Activated CD8-positive, alpha-beta memory T cell treated with anti-CD3 and anti-CD28 coated beads, Interleukin-2, amount 10 ng/mL, durations not matched to agents 7 days and 5 days (primary cell): Measurements from ENCODE around the gene CMBL. TPM values are rescaled to one million over a fixed set of nuclear protein-coding genes. Genes with fewer than 3 reads are reported as not detected.

Experiments
- ATAC-seq: fragments of 150-1000 bp; cut with Tn5 transposase; one replicate; pipeline ENCODE4 v1.10.0; 2021; ENCODE audit warnings: moderate library complexity
- CTCF ChIA-PET: fragments of 350-600 bp; sonication (Branson Sonifier 250); formaldehyde crosslinking; loops from one replicate; lab custom pipeline; 2021; ENCODE audit warnings: antibody characterized with exemption; lab: Charles Lee
- DNase-seq: peaks from one replicate; pipeline ENCODE4 v3.0.0-alpha.2; 2020
- H3K27ac Mint-ChIP-seq: one replicate; pipeline ENCODE4 v1.8.0; 2021; ENCODE audit warnings: mild to moderate bottlenecking, mixed read lengths
- H3K27me3 Mint-ChIP-seq: one replicate; pipeline ENCODE4 v1.8.0; 2021; ENCODE audit warnings: mixed read lengths
- H3K36me3 Mint-ChIP-seq: one replicate; pipeline ENCODE4 v1.8.0; 2021; ENCODE audit warnings: mild to moderate bottlenecking, mixed read lengths
- H3K4me1 Mint-ChIP-seq: one replicate; pipeline ENCODE4 v1.8.0; 2021; ENCODE audit warnings: mixed read lengths
- H3K4me3 Mint-ChIP-seq: one replicate; pipeline ENCODE4 v1.8.0; 2021; ENCODE audit warnings: mild to moderate bottlenecking, moderate library complexity, mixed read lengths
- H3K9me3 Mint-ChIP-seq: one replicate; pipeline ENCODE4 v1.8.0; 2022; ENCODE audit warnings: low read depth, mixed read lengths
- total RNA-seq, 2 experiments: library from RNA; stranded (reverse); gene quantifications; one replicate each; pipeline ENCODE4 v1.2.3, GENCODE V29; 2021

Gene CMBL
- total RNA-seq, 2 experiments from 2014 or later, result 2.7 to 3.2 TPM

DNA sequence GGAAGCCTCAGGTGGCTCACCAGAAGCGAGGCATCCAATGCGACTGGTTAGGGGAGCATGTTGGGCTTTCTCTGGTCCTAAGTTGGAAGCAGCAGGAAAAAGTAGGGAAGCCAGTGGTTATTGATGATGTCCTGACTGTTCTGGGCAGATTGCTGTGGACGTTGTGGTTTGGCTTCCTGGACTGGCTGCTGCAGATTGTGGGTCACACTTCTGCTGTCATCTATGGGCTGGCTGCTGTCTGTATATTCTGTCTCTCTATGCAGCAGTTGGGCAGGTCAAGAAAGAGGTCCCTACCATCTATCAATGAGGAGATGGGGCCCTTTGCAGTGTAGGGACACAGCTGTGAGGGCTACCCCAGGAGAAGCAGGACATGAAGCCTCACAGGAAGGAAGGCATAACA is 32.3 kb upstream of the CMBL start:
- CTCF ChIA-PET, result interaction anchor here (1.5 kb wide), 1 partner anchor 56 kb away, joined by 5 read pairs; no protein-coding TSS in a partner anchor
- Mint-ChIP-seq H3K4me1 (no peaks in the 10 kb centered on the region), H3K4me3 (no peak overlapping the region), H3K27me3 (peaks cover 4% of the 10 kb centered on the region), H3K36me3 (no peaks in the 10 kb centered on the region), H3K9me3 (no peaks in the 10 kb centered on the region), H3K27ac (no peak overlapping the region)
- DNase-seq (no peak), ATAC-seq (no peak)

DNA sequence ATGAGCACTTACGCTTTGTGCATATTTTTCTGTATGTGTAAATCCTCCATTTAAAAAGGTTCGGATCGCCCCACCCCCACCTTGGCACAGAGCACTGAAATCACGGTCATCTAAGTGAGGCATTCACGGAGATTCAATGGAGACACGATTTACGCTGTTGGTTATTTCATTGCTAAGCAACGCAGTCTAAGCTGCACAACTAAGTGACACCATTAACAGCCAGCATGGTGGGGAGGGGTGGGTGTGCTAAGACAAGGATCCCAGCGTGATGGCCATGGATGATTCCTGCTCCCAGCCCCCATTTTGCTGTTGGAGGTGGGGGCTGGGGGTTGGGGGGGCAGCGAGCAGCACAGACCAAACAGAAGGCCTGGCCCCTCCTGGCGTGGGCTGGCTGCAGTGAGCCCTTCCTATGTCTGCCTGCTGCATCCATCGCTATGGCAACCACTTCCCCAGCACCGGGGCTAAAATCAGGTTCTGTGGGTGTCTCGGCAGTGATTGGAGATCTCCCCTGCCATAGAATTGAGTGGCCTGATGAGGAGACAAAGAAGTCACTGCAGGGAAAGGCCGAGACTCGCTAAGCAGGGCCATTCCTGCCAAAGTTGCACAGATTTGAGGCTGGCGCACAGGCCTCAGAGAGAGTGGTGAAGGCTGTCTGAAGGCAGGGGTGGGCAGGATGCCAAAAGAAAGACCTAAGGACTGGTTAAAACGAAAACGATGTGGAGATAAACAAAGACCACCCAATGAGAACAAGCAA is 31.5 kb upstream of the CMBL start:
- CTCF ChIA-PET, result interaction anchor here (1.5 kb wide), 1 partner anchor 55 kb away, joined by 5 read pairs; no protein-coding TSS in a partner anchor
- peaks cover 12% of the 10 kb centered on the region for H3K27me3 Mint-ChIP-seq
- no peaks in the 10 kb centered on the region for H3K36me3 Mint-ChIP-seq
- ATAC-seq, result no peak
- H3K4me1 Mint-ChIP-seq, result no peaks in the 10 kb centered on the region
- H3K27ac Mint-ChIP-seq, result no peak overlapping the region
- H3K4me3 Mint-ChIP-seq, result no peak overlapping the region
- no peak for DNase-seq
- H3K9me3 Mint-ChIP-seq, result no peaks in the 10 kb centered on the region

DNA sequence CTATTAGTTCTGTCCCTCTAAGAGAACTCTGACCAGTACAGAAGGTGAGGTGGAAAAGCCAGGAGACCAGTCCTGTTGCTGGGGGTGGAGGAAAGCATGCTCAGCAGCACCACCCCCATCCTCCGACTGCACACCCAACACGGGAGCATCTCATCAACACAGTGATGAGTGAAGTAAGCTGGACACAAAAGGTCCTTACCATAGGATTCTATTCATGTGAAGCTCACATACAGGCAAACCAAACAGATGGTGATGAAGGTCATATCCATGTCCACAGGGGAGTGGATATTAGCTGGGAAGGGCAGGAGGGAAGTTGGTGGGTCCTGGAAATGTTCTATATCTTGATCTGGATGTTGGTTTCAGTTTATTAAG is 31.0 kb upstream of the CMBL start:
- DNase-seq, result no peak
- Mint-ChIP-seq H3K4me3 (no peak overlapping the region), H3K27me3 (peaks cover 13% of the 10 kb centered on the region), H3K4me1 (no peaks in the 10 kb centered on the region), H3K27ac (no peak overlapping the region), H3K9me3 (no peaks in the 10 kb centered on the region), H3K36me3 (no peaks in the 10 kb centered on the region)
- ATAC-seq, result no peak
- CTCF ChIA-PET, result no interaction called here

DNA sequence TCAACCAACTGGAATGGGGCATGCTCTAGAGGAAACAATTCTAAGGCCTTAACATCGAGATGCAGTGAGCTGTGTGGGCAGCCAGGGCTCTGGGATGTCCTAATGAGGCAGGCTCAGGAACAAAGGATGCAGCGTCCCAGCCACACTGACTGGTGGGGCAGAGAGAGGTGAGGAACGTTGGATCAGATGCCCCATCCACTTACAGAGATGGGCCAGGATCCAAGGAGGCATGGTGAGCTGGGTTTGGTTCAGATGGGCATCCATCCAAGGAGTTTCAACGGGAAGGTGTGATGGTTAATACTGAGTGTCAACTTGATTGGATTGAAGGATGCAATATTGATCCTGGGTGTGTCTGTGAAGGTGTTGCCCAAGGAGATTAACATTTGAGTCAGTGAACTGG is 30.3 kb upstream of the CMBL start:
- Mint-ChIP-seq H3K27me3 (peaks cover 19% of the 10 kb centered on the region), H3K36me3 (no peaks in the 10 kb centered on the region), H3K4me1 (peaks cover 5% of the 10 kb centered on the region), H3K27ac (no peak overlapping the region), H3K9me3 (no peaks in the 10 kb centered on the region), H3K4me3 (no peak overlapping the region)
- CTCF ChIA-PET, result no interaction called here
- DNase-seq (no peak), ATAC-seq (no peak)

DNA sequence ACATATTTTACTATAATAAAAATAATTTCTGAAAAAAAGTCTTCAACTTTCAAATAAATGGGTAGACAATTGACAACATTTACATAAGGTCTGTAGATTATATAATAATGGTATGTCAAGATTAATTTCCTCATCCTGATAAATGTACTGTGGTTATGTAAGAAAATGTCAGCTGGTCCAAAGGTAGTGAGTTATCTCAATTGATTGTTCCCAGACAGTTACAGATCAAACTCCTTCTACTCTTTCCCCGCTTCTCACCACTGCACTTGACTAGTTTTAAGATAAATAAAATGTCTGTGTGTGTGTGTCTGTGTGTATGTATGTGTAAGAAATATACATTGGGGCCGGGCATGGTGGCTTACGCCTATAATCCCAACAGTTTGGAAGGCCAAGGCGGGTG is 29.4 kb upstream of the CMBL start:
- no peak for ATAC-seq
- no peaks in the 10 kb centered on the region for H3K9me3 Mint-ChIP-seq
- CTCF ChIA-PET, result no interaction called here
- H3K36me3 Mint-ChIP-seq, result no peaks in the 10 kb centered on the region
- H3K4me3 Mint-ChIP-seq, result no peak overlapping the region
- DNase-seq, result no peak
- peaks cover 28% of the 10 kb centered on the region for H3K27me3 Mint-ChIP-seq
- peaks cover 8% of the 10 kb centered on the region for H3K4me1 Mint-ChIP-seq
- H3K27ac Mint-ChIP-seq, result no peak overlapping the region

DNA sequence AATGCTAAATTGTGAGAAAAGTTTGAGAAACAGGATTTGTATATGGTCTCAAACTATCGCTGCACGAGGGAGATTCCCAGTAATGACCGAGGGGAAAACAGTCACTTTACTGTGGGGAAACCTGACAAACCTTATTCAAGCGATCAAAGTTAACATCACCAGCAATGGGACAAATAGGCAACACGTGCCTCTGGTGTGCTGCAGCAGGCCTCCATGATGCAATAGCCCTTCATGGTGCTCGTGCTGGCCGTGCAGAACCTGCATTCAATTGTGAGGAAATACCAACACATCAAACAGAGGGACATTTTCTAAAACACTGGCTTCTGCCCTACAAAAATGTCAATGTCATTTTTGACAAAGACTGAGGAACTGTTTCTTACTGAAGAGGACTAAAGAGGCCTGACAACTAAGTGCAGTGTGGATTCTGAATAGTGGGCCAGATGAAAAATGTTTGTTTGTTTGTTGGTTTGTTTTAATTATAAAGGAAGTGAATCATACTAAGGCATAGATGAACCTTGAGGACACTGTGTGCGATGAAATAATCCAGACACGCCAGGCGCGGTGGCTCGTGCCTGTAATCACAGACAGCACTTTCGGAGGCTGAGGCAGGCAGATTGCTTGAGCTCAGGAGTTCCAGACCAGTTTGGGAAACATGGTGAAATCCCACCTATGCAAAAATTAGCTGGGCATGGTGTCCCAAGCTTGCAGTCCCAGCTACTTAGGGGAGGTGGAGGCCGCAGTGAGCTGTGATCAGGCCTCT is 28.2 kb upstream of the CMBL start:
- no peaks in the 10 kb centered on the region for H3K9me3 Mint-ChIP-seq
- ATAC-seq, result no peak
- peaks cover 8% of the 10 kb centered on the region for H3K4me1 Mint-ChIP-seq
- CTCF ChIA-PET, result interaction anchor here (1.2 kb wide), 1 partner anchor 52 kb away, joined by 3 read pairs; no protein-coding TSS in a partner anchor
- H3K27ac Mint-ChIP-seq, result no peak overlapping the region
- peaks cover 40% of the 10 kb centered on the region for H3K27me3 Mint-ChIP-seq
- H3K4me3 Mint-ChIP-seq, result no peak overlapping the region
- H3K36me3 Mint-ChIP-seq, result no peaks in the 10 kb centered on the region
- peak; percentile 19 for DNase-seq

DNA sequence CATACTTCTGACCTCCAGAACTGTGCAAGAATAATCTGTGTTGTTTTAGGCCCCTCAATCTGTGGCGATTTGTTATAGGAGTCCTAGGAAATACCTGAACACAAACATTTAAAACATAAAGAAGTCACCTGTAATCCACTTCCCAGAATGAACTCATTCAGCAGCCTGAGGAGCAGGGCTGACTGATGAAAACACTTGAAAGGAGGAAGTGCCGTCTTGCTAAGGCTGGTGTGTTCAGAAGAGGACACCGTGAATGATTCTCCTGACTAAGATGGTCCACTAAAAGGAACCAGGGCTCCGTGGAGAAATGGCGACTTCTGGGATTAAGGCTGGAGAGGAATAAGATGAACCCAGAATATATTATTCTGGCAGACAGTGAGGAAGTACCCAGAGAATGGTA is 27.1 kb upstream of the CMBL start:
- DNase-seq, result peak; percentile 30
- H3K27me3 Mint-ChIP-seq, result peaks cover 50% of the 10 kb centered on the region
- CTCF ChIA-PET, result interaction anchor here (1.2 kb wide), 1 partner anchor 51 kb away, joined by 3 read pairs; no protein-coding TSS in a partner anchor

DNA sequence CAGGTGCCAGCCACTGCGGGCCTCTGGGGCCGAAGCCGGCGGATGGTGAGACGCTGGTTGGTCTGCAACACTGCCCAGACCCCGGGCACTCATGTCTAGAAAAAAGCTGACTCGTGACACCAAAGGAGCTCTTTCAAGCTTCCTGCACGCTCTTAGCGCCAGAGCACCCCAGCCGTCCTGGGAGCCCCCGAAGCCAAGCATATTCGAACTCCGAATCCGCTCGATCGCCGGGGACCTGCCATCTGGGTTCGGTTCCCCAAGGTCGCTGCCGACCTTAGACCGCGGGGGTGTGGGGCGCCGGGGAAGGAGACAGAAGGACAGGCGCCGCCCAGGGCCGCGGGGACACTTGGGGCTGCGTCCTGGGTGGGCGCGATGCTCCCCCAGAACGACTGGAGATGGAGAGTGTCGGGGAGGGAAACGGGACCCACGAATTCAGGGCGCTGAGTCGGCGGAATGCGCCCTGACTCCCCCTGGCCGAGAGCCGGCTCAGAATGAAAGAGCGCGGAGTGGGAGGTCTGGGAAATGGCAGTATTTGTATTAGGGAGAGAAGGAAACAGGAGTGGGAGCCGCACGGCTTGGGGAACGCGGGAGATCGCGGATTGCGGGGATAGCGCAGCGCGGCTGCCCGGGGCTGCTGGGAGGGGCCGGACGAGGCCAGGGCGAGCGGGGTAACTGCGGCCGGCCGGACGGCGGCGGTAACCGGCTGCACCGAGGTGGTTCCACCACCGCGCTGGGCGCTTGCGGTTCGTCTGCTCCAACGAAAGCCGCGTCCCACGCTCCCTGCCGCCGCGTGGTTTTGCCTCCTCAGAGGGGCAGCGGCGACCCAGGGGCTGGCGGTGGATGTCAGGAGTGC is 25.7 kb upstream of the CMBL start:
- no peaks in the 10 kb centered on the region for H3K36me3 Mint-ChIP-seq
- peaks cover 15% of the 10 kb centered on the region for H3K4me1 Mint-ChIP-seq
- CTCF ChIA-PET, result no interaction called here
- peak overlapping the region; percentile 75 for H3K4me3 Mint-ChIP-seq
- peaks cover 55% of the 10 kb centered on the region for H3K27me3 Mint-ChIP-seq
- ATAC-seq, result peak; percentile 56
- no peak overlapping the region for H3K27ac Mint-ChIP-seq
- H3K9me3 Mint-ChIP-seq, result no peaks in the 10 kb centered on the region
- peak; percentile 39 for DNase-seq

More for the DNA sequence above, 27.1 kb upstream of the CMBL start:
- Mint-ChIP-seq H3K27ac (no peak overlapping the region), H3K4me3 (no peak overlapping the region), H3K4me1 (peaks cover 8% of the 10 kb centered on the region), H3K9me3 (no peaks in the 10 kb centered on the region), H3K36me3 (no peaks in the 10 kb centered on the region)
- ATAC-seq, result no peak

DNA sequence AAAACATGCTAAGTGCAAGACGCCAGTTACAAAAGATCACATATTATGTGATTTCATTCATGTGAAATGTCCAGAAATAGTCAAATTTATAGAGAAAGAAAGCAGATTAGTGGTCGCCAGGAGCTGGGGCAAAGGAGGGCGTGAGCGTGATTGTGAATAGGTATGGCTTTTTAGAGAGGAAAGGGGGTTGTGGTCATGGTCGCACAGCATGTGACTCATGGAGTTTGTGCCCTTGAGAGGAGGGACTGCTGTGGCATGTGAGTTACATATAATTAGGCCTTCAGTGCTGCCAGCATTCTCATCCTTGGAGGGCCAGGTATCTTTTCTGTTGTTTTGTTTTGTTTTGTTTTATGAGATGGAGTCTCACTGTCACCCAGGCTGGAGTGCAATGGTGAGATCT is 24.6 kb upstream of the CMBL start:
- no peak for ATAC-seq
- peaks cover 17% of the 10 kb centered on the region for H3K4me1 Mint-ChIP-seq

DNA sequence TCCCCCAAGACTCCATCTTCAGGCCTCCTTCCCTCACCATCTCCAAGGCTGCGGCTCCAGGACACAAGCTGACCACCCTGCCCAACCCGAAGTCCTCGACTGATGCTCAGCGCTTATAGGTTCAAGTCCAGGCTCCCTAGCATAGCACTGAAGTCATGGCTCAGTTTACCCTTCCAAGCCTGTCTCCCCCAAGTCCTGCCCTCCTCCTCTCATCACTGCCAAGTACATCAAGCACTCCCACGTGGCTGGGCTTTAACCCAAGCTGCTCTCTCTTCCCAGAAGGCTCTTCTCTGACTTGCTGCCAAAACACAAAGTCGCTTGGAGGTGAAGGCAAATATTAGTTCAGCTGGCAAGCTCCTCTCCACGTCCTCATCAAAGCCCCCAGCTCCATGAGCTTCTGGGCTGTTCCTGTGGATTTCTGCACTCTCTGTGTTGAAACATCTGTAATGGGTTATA is 23.7 kb upstream of the CMBL start:
- Mint-ChIP-seq H3K4me1 (peaks cover 17% of the 10 kb centered on the region), H3K36me3 (no peaks in the 10 kb centered on the region), H3K4me3 (no peak overlapping the region), H3K27ac (no peak overlapping the region), H3K9me3 (no peaks in the 10 kb centered on the region), H3K27me3 (peaks cover 57% of the 10 kb centered on the region)
- DNase-seq (no peak), ATAC-seq (no peak)
- CTCF ChIA-PET, result no interaction called here

More for the DNA sequence above, 24.6 kb upstream of the CMBL start:
- Mint-ChIP-seq H3K9me3 (no peaks in the 10 kb centered on the region), H3K36me3 (no peaks in the 10 kb centered on the region), H3K4me3 (no peak overlapping the region), H3K27me3 (peaks cover 57% of the 10 kb centered on the region), H3K27ac (no peak overlapping the region)
- CTCF ChIA-PET, result no interaction called here
- peak; percentile 35 for DNase-seq

DNA sequence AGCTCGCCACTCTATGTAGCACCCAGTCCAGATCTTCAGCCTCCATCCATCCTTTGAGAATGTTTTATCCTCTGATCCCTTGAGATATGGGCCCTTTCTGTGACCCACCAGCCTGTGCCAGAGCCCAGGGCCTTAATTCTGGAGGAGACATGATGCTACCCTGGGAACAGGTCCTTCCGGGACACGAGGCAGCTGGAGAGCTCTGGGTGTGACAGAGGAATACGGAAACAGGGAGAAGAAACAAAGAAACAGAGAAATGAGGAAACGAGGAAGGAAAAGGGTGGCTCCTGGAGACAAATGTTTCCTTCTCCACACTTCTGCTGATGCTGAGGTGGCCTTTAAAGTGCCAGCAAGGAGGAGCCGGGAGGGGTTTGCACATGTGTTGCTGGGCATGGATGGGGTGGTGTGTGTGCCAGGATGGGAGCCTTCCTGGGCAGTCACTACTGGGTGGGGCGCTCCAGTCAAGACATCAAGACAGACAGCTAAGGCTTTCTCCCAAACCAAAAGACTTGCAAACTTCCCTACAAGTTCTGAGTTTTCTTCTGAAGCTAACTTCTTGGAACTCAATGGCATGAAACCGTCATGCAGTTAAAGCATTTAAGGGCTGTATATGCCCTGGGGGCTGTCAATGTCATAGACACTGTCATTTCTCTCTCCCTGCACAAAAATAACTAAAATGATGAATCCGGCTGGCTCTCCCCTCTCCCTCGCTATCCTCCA is 23.0 kb upstream of the CMBL start:
- ATAC-seq, result no peak
- Mint-ChIP-seq H3K4me3 (no peak overlapping the region), H3K36me3 (no peaks in the 10 kb centered on the region), H3K9me3 (no peaks in the 10 kb centered on the region), H3K4me1 (peaks cover 17% of the 10 kb centered on the region), H3K27me3 (peaks cover 56% of the 10 kb centered on the region), H3K27ac (no peak overlapping the region)
- CTCF ChIA-PET, result interaction anchor here (0.6 to 1.1 kb wide), 2 partner anchors 13 to 18 kb away, joined by 3 to 4 read pairs; no protein-coding TSS in a partner anchor
- no peak for DNase-seq

DNA sequence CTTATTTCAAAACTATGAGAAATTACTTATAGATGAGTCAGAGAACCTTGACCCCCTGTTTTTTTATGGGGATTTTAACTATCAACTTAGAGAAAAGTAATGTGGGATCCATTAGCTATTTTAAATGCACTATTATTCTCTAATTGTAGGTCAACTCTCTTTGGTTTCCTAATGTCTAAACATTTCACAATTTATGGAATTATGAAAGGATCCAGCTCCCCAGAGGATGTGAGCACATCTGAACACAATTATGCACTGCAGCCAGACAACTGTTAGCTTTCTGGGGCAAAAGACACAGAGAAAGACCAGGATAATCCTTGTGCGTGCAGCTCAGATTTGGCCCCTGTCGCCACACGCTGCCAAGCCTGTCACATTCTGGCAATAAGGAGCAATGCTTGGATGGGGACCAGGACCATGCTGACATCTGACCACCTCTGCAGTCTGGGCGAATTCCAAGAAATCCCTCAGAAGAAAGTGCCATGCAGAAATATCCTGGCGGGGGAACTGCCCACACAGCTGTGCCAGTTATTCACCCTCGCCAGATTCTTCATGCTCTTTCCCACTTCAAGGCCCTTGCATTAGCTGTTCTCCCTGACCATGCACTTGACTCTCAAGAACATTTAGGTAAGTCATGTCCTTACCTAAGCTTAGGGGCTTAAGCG is 22.2 kb upstream of the CMBL start:
- ATAC-seq (no peak), DNase-seq (no peak)
- H3K36me3 Mint-ChIP-seq, result no peaks in the 10 kb centered on the region
- CTCF ChIA-PET, result interaction anchor here (1.1 kb wide), 1 partner anchor 18 kb away, joined by 3 read pairs; no protein-coding TSS in a partner anchor
- H3K27ac Mint-ChIP-seq, result no peak overlapping the region
- peaks cover 17% of the 10 kb centered on the region for H3K4me1 Mint-ChIP-seq
- H3K27me3 Mint-ChIP-seq, result peaks cover 53% of the 10 kb centered on the region
- H3K4me3 Mint-ChIP-seq, result no peak overlapping the region
- no peaks in the 10 kb centered on the region for H3K9me3 Mint-ChIP-seq
